Esophagus muscularis mucosa (tissue), 4 donors: ENCODE data around the gene BTF3. TPM values are rescaled to one million over a fixed set of nuclear protein-coding genes. Genes with fewer than 3 reads are reported as not detected.
"Not testable (repeated sequence)": the region's sequence is repeated elsewhere in the genome, so short reads cannot be mapped to it uniquely, and the experiment has no call there.

Experiments used
- DNase-seq: peaks from one replicate; pipeline ENCODE4 v3.0.0-alpha.2; 2017; ENCODE audit errors: extremely low spot score
- H3K27ac ChIP-seq, 4 donors: fragments of 200-600 bp; sonication (generic); replicated peaks in 1 of 4; 1 replicate in 3 of 4; 2 replicates in 1 of 4; pipeline ENCODE4 v1.5.1; 2016 to 2019; ENCODE audit warnings: mild to moderate bottlenecking in 1 of 4
- H3K27me3 ChIP-seq, 4 donors: fragments of 200-600 bp; sonication (generic); one replicate each; pipeline versions ENCODE4 v1.5.1 to v1.6.0; 2016 to 2019
- H3K36me3 ChIP-seq, 4 donors: fragments of 200-600 bp; sonication (generic); one replicate each; pipeline ENCODE4 v1.5.1; 2016 to 2019
- H3K4me1 ChIP-seq, 4 donors: fragments of 200-600 bp; sonication (generic); one replicate each; pipeline ENCODE4 v1.5.1; 2016 to 2019
- H3K4me3 ChIP-seq, 4 donors: fragments of 200-600 bp; sonication (generic); 1 replicate in 2 of 4; 2 replicates in 2 of 4; pipeline ENCODE4 v1.5.1; 2016 to 2019; ENCODE audit warnings: mild to moderate bottlenecking in 4 of 4, moderate library complexity in 1 of 4
- H3K9me3 ChIP-seq, 4 donors: fragments of 200-600 bp; sonication (generic); 1 replicate in 3 of 4; 2 replicates in 1 of 4; pipeline ENCODE4 v1.5.1; 2016 to 2019
- EP300 ChIP-seq: sonication (generic); formaldehyde crosslinking; IDR thresholded peaks from one replicate; pipeline ENCODE4 v1.6.1; 2017; ENCODE audit warnings: antibody characterized with exemption
- POLR2A ChIP-seq: fragments of 450-650 bp; IDR thresholded peaks from one replicate; pipeline ENCODE4 v1.6.1; 2017; ENCODE audit warnings: antibody characterized with exemption, moderate library complexity, mild to moderate bottlenecking, low read depth
- POLR2AphosphoS5 ChIP-seq, 2 donors: sonication (generic); formaldehyde crosslinking; IDR thresholded peaks; one replicate each; pipeline ENCODE4 v1.6.1; 2017; ENCODE audit warnings: antibody characterized with exemption in 2 of 2
- WGBS: methylation state at CpG from one replicate; pipeline ENCODE4 v1.1.5; 2018; 5-methylcytosine and 5-hydroxymethylcytosine counted together
- intact Hi-C: fragments of 100-400 bp; cut with DNase I; formaldehyde crosslinking; loops from one replicate; pipeline ENCODE4 v1.15.1; 2023
- total RNA-seq, 4 donors: library from RNA; depleted of rRNA; stranded (reverse); fragments of >200 nt; gene quantifications; one replicate each; pipeline versions ENCODE4 v1.1.0 to v1.2.1, GENCODE V29; 2016
- TF ChIP-seq, protein P1 (sequence below), 3 experiments: fragments of 200-600 bp in 2 of 3; fragments of 450-650 bp in 1 of 3; sonication (generic) in 2 of 3; IDR thresholded peaks; one replicate each; pipeline ENCODE4 v1.5.1; 2017 to 2019; ENCODE audit warnings: antibody characterized with exemption in 3 of 3, mild to moderate bottlenecking in 2 of 3, moderate library complexity in 1 of 3

BTF3 gene
- total RNA-seq, 4 donors from 2014 or later = 455 to 574 (median 539) TPM

DNA sequence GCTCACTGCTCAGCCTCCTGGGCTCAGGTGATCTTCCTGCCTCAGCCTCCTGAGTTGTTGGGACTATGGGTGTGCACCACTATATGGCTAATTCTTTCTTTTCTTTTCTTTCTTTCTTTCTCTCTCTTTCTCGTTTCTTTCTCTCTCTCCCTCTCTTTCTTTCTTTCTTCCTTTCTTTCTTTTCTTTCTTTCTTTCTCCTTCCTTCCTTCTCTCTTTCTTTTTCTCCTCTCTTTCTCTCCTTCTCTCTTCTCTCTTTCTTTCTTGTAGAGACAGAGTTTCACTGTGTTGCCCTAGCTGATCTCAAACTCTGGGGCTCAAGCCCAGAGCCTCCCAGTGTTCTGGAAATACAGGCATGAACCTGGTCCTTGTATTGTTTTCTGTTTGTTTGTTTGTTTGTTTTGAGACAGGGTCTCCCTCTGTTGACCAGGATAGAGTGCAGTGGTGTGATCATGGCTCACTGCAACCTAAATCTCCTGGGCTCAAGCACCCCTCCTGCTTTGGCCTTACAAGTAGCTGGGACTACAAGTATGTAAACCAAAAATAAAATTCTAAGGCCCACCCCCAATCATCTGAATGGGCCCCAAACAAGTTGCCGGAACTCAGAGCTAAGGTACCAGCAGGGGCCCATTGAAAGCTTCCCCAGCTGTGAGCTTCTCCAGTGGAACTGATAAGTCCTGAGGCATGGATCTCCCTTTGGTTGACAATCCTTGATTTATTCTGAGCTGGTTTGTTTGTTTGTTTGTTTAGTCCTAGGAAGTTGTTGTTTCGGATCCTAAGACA is 11.9 kb upstream of the BTF3 start:
- 72% methylated on average over 3 of the region's 3 CpGs for WGBS
- intact Hi-C loops = no loop called here

DNA sequence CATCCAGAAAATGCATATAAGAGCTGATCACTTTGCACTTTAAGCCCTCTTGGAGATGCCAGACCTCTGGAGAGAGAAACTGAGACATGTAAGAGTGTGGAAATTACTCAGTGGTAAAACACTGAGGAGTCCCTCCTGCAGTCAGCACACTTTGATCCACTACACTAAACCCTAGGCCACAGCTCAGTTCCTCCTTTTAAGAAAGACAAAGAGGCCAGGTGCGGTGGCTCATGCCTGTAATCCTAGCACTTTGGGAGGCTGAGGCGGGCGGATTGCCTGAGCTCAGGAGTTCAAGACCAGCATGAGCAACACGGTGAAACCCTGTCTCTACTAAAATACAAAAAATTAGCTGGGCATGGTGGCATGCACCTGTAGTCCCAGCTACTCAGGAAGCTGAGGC is 11.0 kb upstream of the BTF3 start:
- H3K27ac ChIP-seq, intact Hi-C loops, H3K27me3 ChIP-seq, H3K9me3 ChIP-seq, H3K4me1 ChIP-seq, H3K4me3 ChIP-seq, H3K36me3 ChIP-seq, DNase-seq: not testable (repeated sequence)
- 64% methylated on average over 4 of the region's 4 CpGs for WGBS

More for the DNA sequence above, 11.9 kb upstream of the BTF3 start:
- H3K9me3 ChIP-seq = no peaks in the 10 kb centered on the region
- no peak overlapping the region for H3K27ac ChIP-seq
- no peak for TF ChIP-seq POLR2AphosphoS5 (IDR thresholded peaks at IDR 0.05)
- no peak for TF ChIP-seq EP300
- TF ChIP-seq POLR2A = no peak
- TF ChIP-seq, protein P1, sequence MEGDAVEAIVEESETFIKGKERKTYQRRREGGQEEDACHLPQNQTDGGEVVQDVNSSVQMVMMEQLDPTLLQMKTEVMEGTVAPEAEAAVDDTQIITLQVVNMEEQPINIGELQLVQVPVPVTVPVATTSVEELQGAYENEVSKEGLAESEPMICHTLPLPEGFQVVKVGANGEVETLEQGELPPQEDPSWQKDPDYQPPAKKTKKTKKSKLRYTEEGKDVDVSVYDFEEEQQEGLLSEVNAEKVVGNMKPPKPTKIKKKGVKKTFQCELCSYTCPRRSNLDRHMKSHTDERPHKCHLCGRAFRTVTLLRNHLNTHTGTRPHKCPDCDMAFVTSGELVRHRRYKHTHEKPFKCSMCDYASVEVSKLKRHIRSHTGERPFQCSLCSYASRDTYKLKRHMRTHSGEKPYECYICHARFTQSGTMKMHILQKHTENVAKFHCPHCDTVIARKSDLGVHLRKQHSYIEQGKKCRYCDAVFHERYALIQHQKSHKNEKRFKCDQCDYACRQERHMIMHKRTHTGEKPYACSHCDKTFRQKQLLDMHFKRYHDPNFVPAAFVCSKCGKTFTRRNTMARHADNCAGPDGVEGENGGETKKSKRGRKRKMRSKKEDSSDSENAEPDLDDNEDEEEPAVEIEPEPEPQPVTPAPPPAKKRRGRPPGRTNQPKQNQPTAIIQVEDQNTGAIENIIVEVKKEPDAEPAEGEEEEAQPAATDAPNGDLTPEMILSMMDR (IDR thresholded peaks at IDR 0.05) = no peak
- H3K4me3 ChIP-seq = no peak overlapping the region
- no peaks in the 10 kb centered on the region for H3K27me3 ChIP-seq
- H3K4me1 ChIP-seq = no peaks in the 10 kb centered on the region
- H3K36me3 ChIP-seq = no peaks in the 10 kb centered on the region
- no peak for DNase-seq

DNA sequence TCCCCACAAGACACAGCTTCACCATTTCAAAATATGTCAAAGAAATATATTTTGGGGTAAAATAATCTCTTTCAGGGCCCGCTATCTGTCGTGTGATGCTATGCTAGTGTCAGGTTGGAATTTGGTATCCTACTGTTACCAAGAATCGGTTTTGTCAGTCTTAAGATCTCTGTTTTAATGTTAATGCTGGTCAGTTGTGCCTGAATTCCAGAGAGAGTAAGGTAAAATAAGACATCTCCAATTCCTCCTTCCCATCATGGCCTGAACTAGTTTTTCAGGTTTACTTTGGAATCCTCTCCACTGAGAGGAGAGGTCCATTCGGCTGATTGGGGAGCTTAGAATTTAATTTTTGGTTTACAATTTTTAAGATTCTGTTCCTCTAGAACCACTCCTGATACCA is 10.4 kb upstream of the BTF3 start:
- no peak overlapping the region for H3K4me3 ChIP-seq
- H3K9me3 ChIP-seq = no peaks in the 10 kb centered on the region
- DNase-seq = no peak
- H3K4me1 ChIP-seq = no peaks in the 10 kb centered on the region
- intact Hi-C loops = no loop called here
- no peaks in the 10 kb centered on the region for H3K36me3 ChIP-seq
- no peaks in the 10 kb centered on the region for H3K27me3 ChIP-seq
- H3K27ac ChIP-seq = no peak overlapping the region
- 81% methylated on average over 4 of the region's 4 CpGs for WGBS
- TF ChIP-seq EP300 = no peak
- TF ChIP-seq, protein P1 (IDR thresholded peaks at IDR 0.05) = no peak
- TF ChIP-seq POLR2AphosphoS5 (IDR thresholded peaks at IDR 0.05) = no peak
- no peak for TF ChIP-seq POLR2A

DNA sequence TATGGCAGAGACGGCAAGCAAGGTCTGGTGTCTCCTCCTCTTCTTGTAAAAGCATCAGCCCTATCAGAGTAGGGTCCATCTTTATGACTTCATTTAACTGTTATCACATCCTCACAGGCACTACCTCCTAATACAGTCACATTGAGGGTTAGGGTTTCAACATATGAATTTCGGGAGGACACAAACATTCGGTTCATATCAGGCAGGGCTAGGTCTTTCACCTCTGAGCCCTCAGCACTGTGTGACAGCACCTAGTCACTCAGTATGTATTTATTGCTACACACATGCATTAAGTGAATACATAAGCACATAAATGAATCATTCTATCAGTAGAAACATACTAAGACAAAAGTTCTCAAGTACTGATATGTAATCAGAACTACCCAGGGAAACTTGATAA is 9.4 kb upstream of the BTF3 start:
- no peak overlapping the region for H3K4me3 ChIP-seq
- WGBS = 90% methylated on average over 3 of the region's 3 CpGs
- no peak overlapping the region for H3K27ac ChIP-seq
- H3K9me3 ChIP-seq = no peaks in the 10 kb centered on the region
- H3K4me1 ChIP-seq = no peaks in the 10 kb centered on the region
- no peak for DNase-seq
- intact Hi-C loops = no loop called here
- no peaks in the 10 kb centered on the region for H3K36me3 ChIP-seq
- TF ChIP-seq, protein P1 (IDR thresholded peaks at IDR 0.05) = no peak
- TF ChIP-seq POLR2A = no peak
- no peak for TF ChIP-seq POLR2AphosphoS5 (IDR thresholded peaks at IDR 0.05)
- no peak for TF ChIP-seq EP300
- no peaks in the 10 kb centered on the region for H3K27me3 ChIP-seq

DNA sequence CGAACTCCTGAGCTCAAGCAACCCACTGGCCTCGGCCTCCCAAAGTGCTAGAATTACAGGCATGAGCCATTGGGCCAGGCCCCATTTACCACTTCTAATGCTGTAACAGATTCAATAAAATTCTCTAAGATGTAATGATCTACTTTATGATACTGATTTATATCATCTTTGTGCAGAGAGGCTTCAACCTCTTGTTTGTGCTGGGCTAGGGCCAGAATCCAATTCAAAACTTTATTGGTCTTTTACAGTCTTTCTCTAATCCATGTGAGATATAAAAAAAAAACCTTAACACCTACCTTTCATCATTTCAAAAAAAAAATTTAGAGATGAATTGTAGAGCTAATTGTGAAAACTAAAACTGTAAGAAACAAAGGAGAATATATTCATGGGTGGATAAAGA is 8.2 kb upstream of the BTF3 start:
- no peak for DNase-seq
- Histone ChIP-seq H3K27me3 (no peaks in the 10 kb centered on the region), H3K4me3 (no peak overlapping the region), H3K9me3 (no peaks in the 10 kb centered on the region), H3K4me1 (no peaks in the 10 kb centered on the region), H3K27ac (no peak overlapping the region), H3K36me3 (no peaks in the 10 kb centered on the region)
- 96% methylated on average over 2 of the region's 2 CpGs for WGBS
- intact Hi-C loops = no loop called here
- TF ChIP-seq POLR2AphosphoS5 (IDR thresholded peaks at IDR 0.05) (no peak), POLR2A (no peak), EP300 (no peak)
- TF ChIP-seq, protein P1 (IDR thresholded peaks at IDR 0.05) = no peak
